NCI-H748 (cell line): ENCODE results near the gene MRPL18.
A peak's percentile ranks its signal among the peaks of the same experiment; 100 is the strongest.

Source experiments
- DNase-seq: peaks from one replicate; lab custom pipeline; 2025; ENCODE audit not compliant: unreplicated experiment; lab: John Stamatoyannopoulos, UW

Gene MRPL18

GRCh38 chr6:159838020-159838744, 47.9 kb downstream of the MRPL18 start:
- DNase-seq: no peak

GRCh38 chr6:159842035-159842434, 51.8 kb downstream of the MRPL18 start:
- peak; percentile 3 for DNase-seq

DNA sequence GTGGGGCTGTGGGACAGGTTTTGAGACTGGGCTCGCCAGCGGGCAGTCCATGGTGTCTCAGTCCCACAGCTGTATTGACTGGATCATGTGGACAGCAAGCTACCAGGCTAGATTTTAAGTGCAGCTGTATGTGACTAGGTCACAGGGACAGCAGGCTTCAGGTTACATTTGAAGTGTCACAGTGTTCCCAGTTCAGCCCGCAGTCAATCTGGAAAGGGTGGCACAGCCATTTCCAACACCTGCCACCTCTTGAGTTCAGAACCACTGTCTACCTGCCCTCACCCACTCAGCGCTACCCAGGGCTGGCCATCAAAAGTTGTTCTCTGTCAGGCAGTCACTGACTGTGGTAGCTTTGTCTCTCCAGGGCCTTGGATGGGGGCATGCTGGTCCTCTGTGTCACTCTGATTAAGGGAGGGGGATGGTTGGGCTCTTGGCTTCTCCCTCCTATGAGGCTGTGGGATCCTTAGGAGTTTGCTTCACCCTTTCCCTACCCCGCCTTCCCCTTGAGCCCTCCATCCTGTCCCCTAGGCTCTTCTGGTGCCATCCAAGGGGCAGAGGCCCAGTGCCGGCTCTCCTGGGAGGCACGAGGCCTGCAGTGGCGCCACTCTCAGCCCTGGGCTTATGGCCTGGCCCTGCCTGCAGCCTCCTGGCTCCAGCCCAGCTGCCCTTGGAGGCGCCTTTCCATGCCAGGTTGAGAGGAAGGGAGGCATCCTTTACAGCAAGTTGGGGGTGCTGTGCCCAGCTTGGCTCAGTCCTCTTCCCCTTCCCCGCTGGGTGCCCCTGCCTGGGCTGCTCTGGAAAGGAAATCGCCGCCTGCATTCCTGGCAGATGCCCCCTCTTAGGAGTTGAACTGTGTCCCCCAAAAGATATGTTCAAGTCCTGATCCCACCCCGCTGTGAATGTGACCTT, 54.7 kb downstream of the MRPL18 start:
- DNase-seq: no peak
